Astrocyte of the spinal cord (primary cell): ENCODE results near the gene LCN9.

Experiments used
- DNase-seq: peaks from one replicate; pipeline ENCODE4 v3.0.0; 2011; ENCODE audit warnings: low read depth, low spot score
- H3K4me3 ChIP-seq: 2 replicates; pipeline ENCODE4 v1.5.1; 2011; ENCODE audit warnings: low read depth, mild to moderate bottlenecking, low read length, moderate library complexity
- in situ Hi-C: cut with HindIII; loops from 2 replicates; pipeline ENCODE4 v1.10.0; 2017; ENCODE audit warnings: low sequenced_read_pairs
- TF ChIP-seq, protein P1 (sequence below): IDR thresholded peaks from 2 replicates; pipeline ENCODE4 v1.5.1; 2012; ENCODE audit warnings: low read depth, mild to moderate bottlenecking, low read length, inconsistent platforms

Gene LCN9

DNA sequence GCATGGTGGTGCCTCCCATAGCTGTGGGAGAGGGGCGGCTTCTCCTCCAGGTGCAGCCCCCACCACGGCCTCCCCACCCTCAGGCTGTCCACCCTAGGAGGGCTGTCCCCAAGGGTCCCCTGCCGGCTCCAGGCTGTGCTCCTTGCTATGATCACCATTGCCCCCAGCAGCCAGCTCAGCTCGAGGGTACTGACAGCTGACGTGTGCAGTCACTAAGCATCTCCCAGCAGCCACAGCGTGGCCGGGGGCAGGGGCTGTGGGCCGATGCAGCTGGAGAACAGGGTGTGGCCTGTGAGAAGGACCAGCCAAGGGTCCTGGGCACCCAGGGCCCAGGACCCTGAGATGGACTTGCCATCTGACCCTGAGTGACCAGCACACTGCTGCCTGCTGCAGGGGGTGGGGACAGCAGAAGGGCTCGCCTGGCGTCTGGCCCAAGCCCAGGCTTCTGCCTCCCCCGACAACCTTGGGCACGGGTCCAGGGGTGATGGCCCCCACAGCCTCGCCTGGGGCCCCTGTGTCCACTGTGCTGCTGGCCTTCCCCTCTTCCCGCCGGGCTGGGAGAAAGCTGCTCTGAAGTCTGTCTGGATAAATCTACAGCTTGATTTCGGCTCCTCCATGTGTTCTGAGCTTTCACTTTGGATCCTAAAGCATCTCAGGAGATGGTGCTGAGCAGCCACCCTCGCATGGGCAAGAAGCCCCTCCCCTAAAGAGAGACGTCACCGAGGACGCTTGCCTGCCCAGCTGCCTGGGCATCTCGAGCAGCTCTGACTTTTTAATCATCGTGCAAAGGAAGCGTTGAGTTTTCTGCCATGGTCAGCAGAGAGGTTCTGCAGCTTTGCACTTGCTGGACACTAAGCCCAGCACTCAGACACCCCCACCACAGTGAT, 44.4 kb downstream of the LCN9 start:
- TF ChIP-seq, protein P1, sequence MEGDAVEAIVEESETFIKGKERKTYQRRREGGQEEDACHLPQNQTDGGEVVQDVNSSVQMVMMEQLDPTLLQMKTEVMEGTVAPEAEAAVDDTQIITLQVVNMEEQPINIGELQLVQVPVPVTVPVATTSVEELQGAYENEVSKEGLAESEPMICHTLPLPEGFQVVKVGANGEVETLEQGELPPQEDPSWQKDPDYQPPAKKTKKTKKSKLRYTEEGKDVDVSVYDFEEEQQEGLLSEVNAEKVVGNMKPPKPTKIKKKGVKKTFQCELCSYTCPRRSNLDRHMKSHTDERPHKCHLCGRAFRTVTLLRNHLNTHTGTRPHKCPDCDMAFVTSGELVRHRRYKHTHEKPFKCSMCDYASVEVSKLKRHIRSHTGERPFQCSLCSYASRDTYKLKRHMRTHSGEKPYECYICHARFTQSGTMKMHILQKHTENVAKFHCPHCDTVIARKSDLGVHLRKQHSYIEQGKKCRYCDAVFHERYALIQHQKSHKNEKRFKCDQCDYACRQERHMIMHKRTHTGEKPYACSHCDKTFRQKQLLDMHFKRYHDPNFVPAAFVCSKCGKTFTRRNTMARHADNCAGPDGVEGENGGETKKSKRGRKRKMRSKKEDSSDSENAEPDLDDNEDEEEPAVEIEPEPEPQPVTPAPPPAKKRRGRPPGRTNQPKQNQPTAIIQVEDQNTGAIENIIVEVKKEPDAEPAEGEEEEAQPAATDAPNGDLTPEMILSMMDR, result no peak
- in situ Hi-C loops, result no loop called here
- no peak for DNase-seq
- no peak overlapping the region for H3K4me3 ChIP-seq

DNA sequence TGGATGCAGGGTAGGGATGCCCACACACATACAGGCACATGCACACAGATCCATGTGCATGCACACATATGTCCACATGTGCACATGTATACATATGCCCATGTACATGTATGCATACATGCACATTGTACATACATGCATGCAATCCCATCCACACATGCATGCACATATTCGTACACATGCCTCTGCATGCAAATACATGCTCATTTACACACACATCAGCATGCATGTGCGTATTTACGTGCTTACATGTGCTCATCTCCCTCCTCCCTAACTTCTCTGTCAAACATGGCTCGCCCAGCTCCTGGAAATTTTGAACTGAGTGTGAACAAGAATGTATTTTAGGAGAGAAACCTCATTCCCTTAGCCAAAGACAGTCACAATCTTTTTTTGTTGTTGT, 45.1 kb downstream of the LCN9 start:
- TF ChIP-seq, protein P1, result no peak

DNA sequence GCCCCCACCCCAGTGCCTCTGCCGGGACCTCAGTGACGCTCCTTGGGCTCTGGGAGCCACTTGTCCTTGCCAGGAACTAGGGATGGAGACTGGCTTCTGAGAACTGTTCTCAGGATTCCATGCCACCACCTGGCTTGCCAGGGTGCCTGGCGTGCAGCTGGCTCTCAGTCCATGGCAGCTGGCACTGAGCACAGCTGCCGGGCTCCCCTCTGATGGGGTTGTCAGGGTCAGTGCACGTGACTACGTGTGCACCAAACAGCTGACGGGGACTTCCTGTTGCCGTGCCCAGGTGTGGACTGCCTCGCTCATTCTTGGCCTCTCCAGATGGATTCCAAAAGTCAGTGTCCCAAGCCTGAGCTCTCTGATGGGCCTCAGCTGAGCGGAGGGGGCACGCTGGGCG, 48.3 kb downstream of the LCN9 start:
- in situ Hi-C loops, result no loop called here
- TF ChIP-seq, protein P1, result no peak
- H3K4me3 ChIP-seq, result no peak overlapping the region
- DNase-seq, result no peak

More for the DNA sequence above, 45.1 kb downstream of the LCN9 start:
- DNase-seq, result no peak
- H3K4me3 ChIP-seq, result no peak overlapping the region
- in situ Hi-C loops, result no loop called here

DNA sequence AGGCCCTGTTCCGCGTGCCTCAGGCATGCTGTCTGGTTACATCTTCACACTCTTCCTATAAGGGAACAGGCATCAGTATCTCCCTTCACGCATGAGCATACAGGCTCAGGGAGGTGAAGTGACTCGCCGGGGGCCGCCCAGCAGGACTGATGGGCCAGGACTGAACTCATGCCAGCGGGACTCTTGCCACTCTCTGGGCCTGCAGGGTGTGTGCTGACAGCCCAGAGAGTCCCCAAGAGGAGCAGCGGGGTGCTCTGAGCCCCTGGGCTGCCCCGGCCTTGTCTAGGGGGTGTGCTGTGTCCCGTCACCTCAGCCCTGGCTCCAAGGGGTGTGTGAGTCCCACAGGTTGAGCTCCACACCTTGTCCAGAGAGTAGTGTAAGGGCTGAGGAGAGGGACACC, 48.8 kb downstream of the LCN9 start:
- no peak for DNase-seq
- no peak overlapping the region for H3K4me3 ChIP-seq
- TF ChIP-seq, protein P1, result no peak
- in situ Hi-C loops, result no loop called here

DNA sequence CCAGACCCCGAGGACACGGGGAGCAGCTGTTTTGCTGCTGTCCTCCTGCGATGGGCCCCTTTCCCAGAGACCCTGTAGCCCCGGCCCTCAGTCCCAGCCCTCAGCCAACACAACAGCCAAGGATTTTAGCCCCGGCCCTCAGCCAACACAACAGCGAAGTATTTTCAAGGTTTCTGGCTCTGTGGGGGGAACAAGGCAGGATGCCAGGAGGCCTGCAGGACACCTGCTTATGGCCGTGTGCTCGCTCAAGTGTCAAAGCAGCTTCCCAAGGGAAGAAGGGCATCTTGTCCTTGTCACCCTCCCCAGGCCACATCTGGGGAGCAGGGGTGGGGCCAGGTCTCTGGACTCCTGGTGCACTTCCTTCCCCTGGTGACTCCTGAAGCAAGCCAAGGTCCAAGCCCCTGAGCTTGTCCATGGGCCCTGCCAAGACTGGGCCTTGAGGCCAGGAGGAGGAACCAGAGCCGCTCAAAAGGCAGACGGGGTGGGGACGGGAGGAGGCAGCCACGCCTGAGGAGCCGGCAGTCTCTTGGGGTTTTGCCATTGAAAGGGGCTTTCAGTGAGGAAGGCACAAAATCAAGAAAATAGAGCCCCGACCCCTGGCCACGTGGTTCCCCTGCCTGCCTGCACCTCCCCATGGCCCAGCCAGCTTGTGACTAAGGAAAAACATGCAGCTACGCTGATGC, 49.6 kb downstream of the LCN9 start:
- TF ChIP-seq, protein P1, result no peak
- H3K4me3 ChIP-seq, result no peak overlapping the region
- in situ Hi-C loops, result no loop called here
- no peak for DNase-seq

DNA sequence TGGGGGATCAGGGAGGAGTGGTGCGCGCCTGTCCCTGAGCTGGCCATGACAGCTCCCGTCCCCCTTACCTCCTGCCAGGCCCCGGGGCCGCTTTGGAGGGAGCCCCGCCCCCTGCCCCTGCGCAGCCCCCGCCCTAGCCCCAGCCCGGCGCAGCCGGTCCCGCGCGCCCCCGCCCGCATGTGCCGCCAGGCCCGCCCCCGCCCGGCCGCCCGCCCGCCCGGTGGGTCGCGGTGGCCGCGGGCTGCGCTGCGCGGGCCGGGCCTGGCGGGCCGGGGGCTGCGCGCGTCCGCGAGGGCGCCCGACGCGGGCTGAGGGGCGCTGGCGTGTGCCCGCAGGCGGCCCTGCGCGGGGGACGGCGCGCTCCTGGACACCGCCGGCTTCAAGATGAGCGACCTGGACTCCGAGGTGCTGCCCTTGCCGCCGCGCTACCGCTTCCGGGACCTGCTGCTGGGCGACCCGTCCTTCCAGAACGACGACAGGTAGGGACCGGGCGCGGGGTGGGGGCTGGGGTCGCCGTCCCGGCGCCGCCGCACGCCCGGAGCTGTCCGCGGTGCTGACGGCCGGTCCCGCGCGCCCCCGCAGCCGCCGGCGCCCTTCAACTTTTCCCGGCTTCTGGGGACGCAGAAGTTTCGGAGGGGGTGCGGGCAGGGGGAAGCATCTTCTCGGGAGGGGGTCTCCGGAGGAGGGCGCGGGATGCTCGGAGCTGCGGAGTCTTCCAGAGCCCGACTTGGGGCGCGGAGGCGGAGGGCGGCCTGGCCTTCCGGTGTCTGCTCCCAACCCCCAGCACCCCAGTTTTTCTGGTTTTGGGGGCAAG, 51.3 kb downstream of the LCN9 start:
- no peak for DNase-seq
- in situ Hi-C loops, result no loop called here
- no peak overlapping the region for H3K4me3 ChIP-seq
- TF ChIP-seq, protein P1, result no peak
